GM12874 (cell line): ENCODE data around the gene ARL10.

Source experiments
- CTCF ChIP-seq: IDR thresholded peaks from 2 replicates; pipeline ENCODE4 v1.5.1; 2011; ENCODE audit warnings: low read depth, mild to moderate bottlenecking, control low read depth, low read length, moderate library complexity; ENCODE audit not compliant: insufficient read depth

ARL10 gene

GRCh38 chr5:176427971-176428370 is 62.7 kb downstream of the ARL10 start:
- no peak for TF ChIP-seq CTCF

GRCh38 chr5:176429972-176430371 is 64.7 kb downstream of the ARL10 start:
- no peak for TF ChIP-seq CTCF
